GM19025 (cell line): Measurements from ENCODE around the gene SUMF1.
"Not testable (repeated sequence)": the region's sequence is repeated elsewhere in the genome, so short reads cannot be mapped to it uniquely, and the experiment has no call there.

ENCODE experiments used
- ATAC-seq: cut with Tn5 transposase; IDR thresholded peaks from one replicate; pipeline ENCODE4 v1.9.1; 2021; ENCODE audit warnings: mild to moderate bottlenecking, low read depth, moderate library complexity; ENCODE audit not compliant: unreplicated experiment

SUMF1 gene

DNA sequence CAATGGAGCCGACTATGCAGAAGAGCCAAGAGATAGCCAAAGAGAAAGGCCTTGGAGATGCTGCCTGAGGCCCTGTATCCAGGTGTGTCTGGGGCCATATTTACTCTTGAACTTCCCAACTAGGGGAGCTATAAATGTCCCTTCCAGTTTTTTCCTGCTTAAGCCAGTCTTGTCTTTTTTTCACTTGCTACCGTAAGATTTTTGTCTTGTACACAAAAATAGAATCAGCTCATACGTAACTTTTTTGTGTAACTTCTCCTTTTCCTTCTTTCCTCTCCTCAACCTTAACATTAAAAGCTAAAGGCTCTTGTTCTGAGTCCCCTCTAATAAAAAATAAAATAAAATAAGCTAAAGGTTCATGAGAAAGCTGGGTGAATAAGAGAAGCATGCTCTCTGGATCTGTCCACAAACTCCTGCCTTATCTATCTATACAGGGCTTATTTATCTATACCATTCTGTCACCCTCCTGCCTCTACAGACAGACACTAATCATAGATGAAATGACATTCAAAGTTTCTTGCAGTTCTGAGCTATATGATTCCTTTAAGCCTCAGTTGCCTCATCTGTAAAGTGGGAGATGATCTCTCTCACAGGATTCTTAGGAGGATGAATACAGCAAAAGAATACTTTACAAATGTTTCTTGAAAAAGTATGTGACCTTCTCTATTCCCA, 4.6 kb downstream of the SUMF1 start:
- ATAC-seq: no peak

DNA sequence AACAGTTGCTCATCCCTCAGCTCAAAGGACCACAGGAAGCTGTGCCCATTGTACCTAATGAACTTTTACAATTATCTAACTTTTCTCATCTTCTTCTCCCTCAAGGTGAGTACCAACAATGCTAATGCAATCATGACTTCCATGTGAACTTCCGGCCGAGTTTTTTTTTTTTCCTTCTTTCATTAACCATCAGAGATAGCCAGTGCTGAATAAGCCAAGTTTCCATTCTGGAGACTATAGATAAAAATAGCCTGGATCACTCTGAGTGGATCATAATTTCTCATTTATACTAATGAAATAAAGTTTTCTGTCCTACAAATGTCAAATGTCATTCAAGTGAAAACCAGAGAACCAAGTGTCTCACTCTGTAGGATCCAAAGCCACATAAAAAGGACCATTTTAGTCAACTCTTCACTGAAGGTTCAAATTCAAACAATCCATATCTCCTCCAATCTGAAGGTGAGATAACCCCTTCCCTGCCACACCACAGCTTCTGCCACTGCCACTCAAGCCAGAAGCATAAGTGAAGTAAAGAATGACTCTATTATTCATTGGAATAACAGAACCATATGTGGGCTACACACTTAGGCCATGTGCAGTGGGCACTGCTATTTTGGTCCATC, 5.5 kb downstream of the SUMF1 start:
- ATAC-seq: no peak

DNA sequence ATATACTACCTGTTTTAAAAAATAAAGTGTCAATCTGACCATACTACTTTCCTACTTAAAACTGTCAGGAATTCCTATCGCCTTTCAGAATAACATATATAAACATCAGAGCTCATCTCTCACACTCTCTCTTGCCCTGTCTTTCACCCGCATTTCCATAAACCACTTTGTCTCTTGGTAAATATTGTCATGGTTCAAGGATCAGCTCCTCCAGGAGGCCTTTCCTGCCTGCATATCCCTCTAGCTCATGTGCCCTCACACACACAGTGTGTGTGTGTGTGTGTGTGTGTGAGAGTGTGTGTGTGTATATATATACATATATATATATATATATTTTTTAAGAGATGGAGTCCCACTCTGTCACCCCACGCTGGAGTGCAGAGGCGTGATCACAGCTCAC, 6.7 kb downstream of the SUMF1 start:
- no peak for ATAC-seq

DNA sequence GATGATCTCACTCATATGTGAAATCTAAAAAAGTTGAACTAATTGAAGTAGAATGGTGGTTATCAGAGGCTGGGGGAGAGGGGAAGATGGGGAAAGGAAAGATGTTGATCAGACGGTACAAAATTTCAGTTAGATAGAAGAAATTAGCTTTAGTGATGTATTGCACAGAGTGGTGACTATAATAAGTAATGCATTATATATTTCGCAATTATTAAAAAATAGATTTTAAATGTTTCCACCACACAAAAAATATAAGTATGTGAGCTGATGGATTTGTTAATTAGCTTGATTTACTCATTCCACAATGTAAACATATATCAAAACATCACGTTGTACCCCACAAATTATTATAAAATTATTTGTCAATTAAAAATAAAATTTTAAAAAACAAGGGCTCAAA, 8.1 kb downstream of the SUMF1 start:
- no peak for ATAC-seq

DNA sequence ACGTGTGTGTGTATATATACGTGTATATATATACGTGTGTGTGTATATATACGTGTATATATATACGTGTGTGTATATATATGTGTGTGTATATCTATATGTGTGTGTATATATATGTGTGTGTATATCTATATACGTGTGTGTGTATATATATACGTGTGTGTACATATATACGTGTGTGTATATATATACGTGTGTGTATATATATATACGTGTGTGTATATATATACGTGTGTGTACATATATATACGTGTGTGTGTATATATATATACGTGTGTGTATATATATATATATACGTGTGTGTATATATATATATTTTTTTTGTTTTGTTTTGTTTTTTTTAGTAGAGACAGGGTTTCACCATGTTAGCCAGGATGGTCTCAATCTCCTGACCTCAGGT, 10.3 kb downstream of the SUMF1 start:
- ATAC-seq: not testable (repeated sequence)

DNA sequence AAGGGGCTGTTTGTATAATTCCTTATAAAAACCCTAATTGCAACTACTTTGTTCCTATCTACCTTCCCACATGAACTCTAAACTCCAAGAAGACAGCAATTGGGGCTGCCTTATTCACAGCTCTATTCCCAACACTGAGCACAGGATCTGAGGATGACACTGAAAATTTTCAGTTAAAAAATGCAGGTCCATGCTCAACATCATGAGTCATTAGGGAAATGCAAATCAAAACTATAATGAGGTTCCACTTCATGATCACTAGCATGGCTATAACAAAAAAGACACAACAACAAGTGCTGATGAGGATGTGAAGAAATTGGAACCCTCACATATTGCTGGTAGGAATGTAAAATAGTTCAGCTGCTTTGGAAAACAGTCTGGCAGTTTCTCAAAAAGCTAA, 12.9 kb downstream of the SUMF1 start:
- ATAC-seq: no peak

DNA sequence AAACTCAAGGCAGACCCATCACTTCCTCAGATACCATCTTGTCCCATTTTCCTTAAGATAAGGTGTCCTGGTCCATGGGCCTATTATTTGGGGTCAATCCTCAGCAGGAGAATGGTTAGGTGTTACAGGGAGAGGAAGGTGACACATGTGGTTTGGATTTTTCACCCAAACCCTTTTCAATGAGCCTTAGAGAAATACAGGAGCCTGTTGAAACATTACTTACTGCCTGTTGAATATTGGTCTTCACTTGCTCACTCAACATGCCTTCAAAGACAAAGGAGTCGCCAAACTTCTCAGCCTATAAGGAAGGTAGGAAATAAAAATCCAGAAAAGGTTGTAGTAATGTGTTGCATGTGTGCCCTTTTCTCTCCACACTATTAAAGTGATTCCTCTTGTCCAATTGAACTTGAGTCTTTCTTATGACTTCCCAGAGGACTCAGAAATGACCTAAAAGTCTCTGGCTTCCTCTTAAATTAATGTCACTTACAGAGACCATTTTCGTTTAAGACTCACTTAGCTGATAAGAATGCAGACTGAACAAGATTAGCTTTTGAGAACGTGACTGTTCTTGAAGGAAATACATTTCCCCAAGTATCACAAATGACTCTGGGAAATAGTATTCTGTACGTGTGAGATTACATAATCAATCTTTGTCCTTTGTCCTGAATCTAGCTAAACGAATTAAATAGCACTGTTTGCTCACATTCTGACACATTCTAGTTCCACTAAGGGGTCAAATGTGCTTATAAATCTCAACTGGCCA, 17.8 kb downstream of the SUMF1 start:
- ATAC-seq: no peak

DNA sequence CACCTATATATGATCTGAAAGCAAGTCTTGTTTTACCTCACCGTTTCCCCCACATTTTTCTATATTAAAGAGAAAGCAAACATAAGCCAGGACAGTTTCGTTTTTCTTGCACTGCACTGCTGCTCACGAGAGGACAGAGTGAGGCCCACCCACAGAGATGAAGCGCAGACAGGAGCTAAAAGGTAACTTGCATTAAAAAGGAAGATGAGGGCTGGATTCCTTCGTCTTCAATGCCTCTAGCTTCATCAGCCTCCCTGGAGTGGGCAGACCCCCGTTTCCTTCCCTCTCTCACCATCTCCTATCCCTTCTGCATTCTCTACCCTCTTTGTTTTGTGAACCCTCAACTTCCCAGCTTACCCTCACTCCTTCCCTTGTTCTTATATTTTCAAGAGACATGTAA, 18.9 kb downstream of the SUMF1 start:
- ATAC-seq: no peak

DNA sequence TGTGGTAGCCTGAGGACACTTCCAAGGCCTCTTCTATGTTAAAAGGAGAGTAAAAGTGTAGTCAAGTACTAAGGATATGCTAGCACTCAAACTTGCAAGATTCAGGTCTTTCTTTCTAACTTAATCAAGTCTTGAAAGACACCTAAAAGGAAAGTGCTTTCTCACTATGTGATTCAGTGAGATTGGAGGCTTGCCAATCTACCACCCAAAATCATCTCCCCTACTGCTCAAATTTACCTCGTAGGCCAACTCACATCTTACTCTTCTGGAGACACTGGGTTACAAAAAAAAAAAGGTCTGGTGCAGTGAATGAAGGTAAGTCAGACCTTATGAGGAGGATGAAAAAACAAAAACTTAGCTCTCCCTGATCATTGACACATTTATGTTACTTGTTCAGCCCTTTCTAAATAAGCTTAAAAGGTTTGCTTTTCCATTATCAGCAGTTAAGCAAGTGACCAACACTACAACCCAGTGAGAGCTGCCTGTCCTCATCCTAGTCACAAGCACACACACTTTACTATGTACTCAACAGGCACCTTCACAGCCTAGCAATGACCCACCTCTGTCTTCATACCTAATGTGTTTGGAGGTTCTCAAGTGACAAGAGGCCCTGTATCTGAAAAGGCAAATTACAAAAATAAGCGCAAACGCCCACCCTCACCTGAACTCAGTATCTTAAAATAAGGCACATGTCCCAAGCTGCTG, 19.6 kb downstream of the SUMF1 start:
- no peak for ATAC-seq

DNA sequence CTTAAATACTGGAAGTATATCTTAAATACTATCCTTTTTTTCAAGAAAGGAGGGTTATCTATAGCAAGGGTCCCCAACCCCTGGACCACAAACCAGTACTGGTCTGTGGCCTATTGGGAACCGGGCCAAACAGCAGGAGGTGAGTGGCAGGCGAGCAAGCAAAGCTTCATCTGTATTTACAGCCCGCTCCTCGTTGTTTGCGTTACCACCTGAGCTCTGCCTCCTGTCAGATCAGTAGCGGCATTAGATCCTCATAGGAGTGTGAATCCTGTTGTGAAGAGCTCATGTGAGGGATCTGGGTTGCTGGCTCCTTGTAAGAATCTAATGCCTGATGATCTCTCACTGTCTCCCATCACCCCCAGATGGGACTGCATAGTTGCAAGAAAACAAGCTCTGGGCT, 26.1 kb downstream of the SUMF1 start:
- no peak for ATAC-seq

DNA sequence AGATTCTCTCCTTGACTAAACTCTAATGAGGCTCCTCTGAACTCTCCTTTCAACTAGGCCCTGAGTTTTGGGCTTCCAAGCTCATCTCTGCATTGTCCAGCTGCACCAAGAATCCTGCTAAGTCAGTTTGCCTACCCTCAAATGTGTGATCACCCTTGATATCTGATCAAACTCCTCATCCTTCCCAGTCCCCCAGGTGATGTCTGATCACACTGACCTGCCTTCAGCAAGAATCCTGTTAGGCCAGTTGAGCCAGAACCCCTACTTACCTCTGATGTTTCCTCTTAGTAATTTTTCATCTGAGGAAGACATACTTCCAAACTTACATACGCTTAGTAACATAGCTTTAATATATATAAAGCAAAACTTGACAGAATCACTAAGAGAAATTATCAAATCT, 28.8 kb downstream of the SUMF1 start:
- no peak for ATAC-seq

DNA sequence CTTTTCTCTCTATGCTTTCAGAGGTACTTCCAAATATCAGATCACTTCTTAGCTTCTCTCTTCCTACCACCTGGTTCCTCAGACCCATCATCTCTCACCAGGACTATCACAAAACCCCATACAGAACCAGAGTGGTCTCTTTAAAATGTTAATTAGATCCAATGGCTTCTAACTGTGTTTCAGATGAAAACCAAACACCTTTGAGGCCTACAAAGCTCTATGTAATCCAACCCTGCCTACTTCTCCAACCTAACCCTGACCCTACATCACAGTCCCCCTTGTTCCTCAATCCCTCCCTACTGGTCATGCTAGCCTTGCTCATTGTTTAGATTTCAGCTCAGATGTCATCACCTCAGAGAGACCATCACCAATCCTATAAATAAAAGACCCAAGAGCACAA, 34.8 kb downstream of the SUMF1 start:
- ATAC-seq: no peak

DNA sequence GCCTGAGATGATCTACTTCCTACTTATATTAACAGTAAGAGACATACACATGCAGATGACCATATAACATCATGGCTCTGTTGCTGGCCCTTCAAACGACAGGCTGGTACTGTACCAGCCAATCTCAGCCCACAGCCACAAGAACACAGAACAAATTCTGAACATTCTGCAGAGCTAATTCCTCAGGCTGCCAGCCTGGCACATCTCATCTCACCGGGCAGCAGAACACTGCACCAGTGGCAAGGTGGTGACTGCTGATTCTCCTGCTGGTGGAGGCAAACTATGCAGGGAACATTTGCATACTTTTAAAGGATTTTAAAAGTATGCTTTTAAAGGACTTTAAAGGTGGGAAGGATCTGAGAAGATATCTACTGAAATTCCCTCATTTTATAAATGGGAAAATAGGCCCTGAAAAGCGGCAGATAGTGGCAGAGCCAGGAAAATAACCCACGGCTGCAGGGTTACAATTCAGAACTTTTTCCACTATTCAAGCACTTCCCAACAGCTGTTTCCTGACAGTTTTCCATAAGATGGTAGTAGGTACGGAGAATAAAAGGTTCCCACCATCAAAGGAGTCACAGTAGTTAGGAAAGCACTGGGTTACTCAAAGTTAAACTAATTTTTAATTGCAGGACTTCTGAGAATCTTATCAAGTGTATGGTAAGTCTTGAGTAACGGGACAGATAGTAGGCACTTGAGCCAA, 37.3 kb downstream of the SUMF1 start:
- no peak for ATAC-seq

DNA sequence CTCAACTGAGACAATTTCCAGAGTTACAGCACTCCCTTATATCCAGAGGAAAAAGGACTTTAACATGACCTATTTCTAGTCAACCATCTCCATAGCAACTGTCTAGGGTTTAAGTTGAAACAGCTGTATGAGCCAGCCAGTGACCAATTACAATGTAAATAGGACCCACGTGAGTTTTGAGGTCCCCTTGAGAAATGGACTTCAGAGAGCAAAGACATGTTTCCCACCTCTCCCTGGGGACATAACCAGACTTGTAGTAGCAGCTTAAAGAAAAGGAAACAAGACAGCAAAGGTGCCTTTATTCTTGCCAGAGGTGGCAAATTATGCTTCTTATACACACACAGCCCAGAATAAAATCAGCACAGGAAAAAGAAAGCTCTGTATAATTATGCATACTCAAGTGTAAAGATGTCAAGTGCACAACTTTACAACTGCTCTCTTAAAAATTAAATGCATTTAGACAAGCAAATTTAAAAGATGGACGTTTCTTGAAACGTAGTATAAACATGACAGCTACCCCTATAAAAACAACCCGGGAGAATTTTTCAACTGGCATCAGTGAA, 40.2 kb downstream of the SUMF1 start:
- ATAC-seq: peak; percentile 71

DNA sequence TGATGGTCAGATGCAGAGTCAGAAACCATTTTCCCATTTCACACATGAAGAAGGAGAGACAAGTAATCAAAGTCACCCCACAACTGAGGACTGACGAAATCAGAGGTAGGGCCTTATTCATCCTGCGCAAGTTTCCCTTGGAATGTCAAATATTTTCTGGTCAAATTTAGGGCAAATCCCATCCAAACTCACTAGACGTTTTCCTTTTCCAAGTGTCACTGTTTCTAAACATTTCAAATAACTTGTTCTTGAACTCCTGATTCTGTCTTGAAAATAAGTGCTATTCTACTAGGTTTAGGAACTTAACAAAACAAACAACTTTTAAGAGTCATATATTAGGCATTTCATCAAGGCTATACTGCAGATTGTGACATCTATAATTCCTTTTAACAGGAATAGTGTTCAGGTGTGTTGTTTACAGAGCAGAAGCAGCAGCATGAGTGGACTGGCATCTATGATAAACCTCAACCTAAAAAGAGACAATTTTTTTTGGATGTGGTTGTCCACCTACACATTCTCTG, 40.7 kb downstream of the SUMF1 start:
- ATAC-seq: no peak

DNA sequence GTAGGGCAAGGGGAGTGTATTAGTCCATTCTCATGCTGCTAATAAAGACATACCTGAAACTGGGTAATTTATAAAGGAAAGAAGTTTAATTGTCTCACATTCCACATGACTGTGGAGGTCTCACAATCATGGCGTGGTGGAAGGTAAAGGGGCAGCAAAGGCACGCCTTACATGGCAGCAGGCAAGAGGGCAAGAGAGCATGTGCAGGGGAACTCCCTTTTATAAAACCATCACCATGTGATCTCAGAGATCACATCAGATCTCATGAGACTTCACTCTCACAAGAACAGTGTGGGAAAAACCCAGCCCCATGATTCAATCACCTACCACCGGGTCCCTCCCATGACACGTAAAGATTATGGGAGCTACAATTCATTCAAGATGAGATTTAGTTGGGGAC, 41.4 kb downstream of the SUMF1 start:
- ATAC-seq: peak; percentile 32

DNA sequence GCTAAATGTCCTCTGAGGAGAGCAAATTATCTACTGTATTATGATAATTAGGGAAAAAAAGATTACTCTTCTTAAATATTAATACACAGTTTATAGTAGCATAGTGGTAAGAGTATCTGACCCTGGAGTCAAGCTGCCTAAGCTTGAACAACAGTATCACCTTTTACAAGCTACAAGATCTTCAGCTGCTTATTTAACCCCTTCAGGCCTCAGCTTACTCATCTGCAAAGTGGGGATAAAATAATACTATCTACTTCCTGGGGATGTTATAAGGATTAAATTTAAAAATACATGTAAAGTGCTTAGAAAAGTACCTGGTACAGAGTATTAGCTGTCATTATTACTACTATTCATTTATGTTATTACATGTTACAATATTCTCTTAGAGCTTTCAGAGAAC, 42.0 kb downstream of the SUMF1 start:
- no peak for ATAC-seq

DNA sequence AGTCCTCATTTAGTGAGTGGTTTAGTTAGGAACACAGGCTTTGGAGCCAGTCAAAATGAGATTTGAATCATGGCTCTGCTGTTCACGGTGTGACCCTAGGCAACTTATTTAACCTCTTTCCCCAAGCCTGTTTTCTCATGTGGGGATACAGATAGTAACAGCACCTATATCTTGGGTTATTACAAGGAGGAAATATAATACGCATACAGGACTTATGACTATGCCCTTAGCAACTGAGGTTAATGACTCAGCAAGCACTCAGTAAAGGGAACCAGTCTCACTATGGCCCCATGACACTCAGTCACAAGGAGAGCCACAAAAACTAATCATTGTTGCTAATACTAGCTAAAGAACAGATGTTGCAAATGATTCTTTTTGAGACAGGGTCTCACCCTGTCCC, 45.9 kb downstream of the SUMF1 start:
- ATAC-seq: peak; percentile 84

DNA sequence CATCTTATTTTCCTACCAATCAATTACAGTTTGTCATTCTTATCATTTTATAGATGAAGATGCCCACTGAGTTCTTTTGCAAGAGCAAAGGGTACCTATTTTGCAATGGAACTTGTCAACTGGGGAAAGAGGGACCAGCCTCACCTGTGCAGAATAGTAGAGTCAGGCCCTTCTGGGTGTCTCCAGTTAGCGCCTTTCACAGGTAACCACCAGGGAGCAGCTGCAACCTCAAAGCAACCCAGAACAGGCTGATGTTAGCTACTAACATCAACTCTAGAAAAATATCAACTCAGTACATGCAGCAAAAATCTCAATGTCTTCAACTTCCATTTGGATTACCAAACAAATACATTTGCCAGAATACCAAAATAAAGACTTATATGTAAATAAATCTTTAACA, 47.1 kb downstream of the SUMF1 start:
- no peak for ATAC-seq

DNA sequence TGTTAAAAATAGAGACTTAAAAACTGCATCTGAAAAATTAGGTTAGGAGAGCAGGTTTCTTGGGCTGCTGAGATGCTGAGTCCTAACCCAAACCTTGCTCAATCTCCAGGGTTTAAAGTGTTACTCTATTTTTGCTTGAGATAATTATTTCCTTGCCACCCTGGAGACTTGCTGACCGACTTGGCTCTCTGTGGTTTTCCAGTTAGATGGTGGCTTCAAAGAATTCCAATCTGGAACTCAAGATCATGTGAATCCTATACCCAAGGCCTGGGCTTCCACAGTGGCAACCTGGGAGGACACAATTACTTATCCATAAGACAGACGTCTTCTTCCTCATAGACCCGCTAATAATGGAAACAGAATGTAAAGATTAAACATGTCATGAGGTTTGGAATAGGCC, 47.7 kb downstream of the SUMF1 start:
- no peak for ATAC-seq
